ENCODE results near the gene ERCC6L2. TPM values are rescaled to one million over a fixed set of nuclear protein-coding genes. Genes with fewer than 3 reads are reported as not detected.

Gene ERCC6L2
- total RNA-seq, 2 donors from 2014 or later: 37.7 to 44.2 TPM

DNA sequence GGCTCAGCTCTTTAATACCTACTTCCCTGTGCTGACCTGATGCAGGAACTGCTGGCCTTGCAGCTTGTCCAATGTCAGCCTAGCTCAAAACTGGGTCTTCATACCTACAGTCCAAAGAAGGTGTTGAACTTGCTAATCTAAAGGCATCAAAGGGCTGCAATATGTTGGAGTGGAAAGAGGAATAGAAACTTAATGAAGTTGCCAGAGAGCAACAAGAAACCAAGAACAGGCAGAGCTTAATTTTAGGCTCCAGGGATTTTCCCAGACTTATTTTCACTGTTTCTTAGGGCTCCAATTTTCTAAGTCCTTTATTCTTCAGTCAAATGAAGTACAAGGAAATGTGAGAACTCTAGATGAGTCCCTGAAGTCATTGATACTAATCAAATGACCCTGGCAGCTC lies 17.6 kb upstream of the ERCC6L2 start:
- Mint-ChIP-seq H3K4me1 (peaks cover 11% of the 10 kb centered on the region), H3K36me3 (ENCODE audit: low read depth) (no peaks in the 10 kb centered on the region), H3K9me3 (peaks cover 11% of the 10 kb centered on the region), H3K27me3 (ENCODE audit: insufficient read depth) (no peaks in the 10 kb centered on the region), H3K4me3 (no peak overlapping the region), H3K27ac (no peak overlapping the region)
- Histone ChIP-seq H3K27me3 (ENCODE audit: control insufficient read depth, insufficient read depth, low read length, poor library complexity, severe bottlenecking) (no peaks in the 10 kb centered on the region), H3K27ac (ENCODE audit: low read depth, low read length) (no peak overlapping the region), H3K4me3 (ENCODE audit: low read length) (no peak overlapping the region), H3K36me3 (ENCODE audit: control insufficient read depth, insufficient read depth, low read length) (no peaks in the 10 kb centered on the region), H3K9me3 (ENCODE audit: control insufficient read depth, low read length) (peaks cover 15% of the 10 kb centered on the region), H3K4me1 (ENCODE audit: control insufficient read depth, insufficient read depth, low read length) (peaks cover 8% of the 10 kb centered on the region), H3K9ac (ENCODE audit: extremely low read depth, low read length, poor library complexity, severe bottlenecking) (no peak overlapping the region)
- TF ChIP-seq, protein P1, sequence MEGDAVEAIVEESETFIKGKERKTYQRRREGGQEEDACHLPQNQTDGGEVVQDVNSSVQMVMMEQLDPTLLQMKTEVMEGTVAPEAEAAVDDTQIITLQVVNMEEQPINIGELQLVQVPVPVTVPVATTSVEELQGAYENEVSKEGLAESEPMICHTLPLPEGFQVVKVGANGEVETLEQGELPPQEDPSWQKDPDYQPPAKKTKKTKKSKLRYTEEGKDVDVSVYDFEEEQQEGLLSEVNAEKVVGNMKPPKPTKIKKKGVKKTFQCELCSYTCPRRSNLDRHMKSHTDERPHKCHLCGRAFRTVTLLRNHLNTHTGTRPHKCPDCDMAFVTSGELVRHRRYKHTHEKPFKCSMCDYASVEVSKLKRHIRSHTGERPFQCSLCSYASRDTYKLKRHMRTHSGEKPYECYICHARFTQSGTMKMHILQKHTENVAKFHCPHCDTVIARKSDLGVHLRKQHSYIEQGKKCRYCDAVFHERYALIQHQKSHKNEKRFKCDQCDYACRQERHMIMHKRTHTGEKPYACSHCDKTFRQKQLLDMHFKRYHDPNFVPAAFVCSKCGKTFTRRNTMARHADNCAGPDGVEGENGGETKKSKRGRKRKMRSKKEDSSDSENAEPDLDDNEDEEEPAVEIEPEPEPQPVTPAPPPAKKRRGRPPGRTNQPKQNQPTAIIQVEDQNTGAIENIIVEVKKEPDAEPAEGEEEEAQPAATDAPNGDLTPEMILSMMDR (conservative IDR thresholded peaks at IDR 0.05): no peak
- DNase-seq: no peak

DNA sequence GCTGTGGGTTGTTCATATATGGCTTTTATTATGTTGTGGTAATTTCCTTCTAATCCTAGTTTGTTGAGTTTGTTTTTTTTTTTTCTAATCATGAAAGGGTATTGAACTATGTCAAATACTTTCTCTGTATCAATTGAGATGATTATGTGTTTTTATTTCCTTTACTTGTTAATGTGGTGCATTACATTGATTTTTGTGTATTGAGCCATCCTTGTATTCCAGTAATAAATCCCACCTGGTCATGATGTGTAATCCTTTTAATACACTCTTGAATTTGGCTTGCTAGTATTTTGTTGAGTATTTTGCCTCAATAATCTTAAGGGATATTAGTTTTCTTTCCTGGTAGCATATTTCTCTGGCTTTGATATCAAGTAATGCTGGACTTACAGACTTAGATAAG lies 13.1 kb upstream of the ERCC6L2 start:
- H3K9me3 ChIP-seq (ENCODE audit: control insufficient read depth, low read length): peaks cover 21% of the 10 kb centered on the region
- H3K4me1 ChIP-seq (ENCODE audit: control insufficient read depth, insufficient read depth, low read length): no peaks in the 10 kb centered on the region
- peaks cover 18% of the 10 kb centered on the region for H3K9me3 Mint-ChIP-seq
- H3K4me3 Mint-ChIP-seq: no peak overlapping the region
- H3K27me3 ChIP-seq (ENCODE audit: control insufficient read depth, insufficient read depth, low read length, poor library complexity, severe bottlenecking): no peaks in the 10 kb centered on the region
- no peak overlapping the region for H3K27ac ChIP-seq (ENCODE audit: low read depth, low read length)
- TF ChIP-seq, protein P1 (conservative IDR thresholded peaks at IDR 0.05): no peak
- no peaks in the 10 kb centered on the region for H3K36me3 ChIP-seq (ENCODE audit: control insufficient read depth, insufficient read depth, low read length)
- H3K9ac ChIP-seq (ENCODE audit: extremely low read depth, low read length, poor library complexity, severe bottlenecking): no peak overlapping the region
- DNase-seq: no peak
- H3K36me3 Mint-ChIP-seq (ENCODE audit: low read depth): peaks cover 7% of the 10 kb centered on the region
- H3K4me1 Mint-ChIP-seq: peaks cover 3% of the 10 kb centered on the region
- H3K4me3 ChIP-seq (ENCODE audit: low read length): no peak overlapping the region
- H3K27me3 Mint-ChIP-seq (ENCODE audit: insufficient read depth): no peaks in the 10 kb centered on the region
- H3K27ac Mint-ChIP-seq: no peak overlapping the region

DNA sequence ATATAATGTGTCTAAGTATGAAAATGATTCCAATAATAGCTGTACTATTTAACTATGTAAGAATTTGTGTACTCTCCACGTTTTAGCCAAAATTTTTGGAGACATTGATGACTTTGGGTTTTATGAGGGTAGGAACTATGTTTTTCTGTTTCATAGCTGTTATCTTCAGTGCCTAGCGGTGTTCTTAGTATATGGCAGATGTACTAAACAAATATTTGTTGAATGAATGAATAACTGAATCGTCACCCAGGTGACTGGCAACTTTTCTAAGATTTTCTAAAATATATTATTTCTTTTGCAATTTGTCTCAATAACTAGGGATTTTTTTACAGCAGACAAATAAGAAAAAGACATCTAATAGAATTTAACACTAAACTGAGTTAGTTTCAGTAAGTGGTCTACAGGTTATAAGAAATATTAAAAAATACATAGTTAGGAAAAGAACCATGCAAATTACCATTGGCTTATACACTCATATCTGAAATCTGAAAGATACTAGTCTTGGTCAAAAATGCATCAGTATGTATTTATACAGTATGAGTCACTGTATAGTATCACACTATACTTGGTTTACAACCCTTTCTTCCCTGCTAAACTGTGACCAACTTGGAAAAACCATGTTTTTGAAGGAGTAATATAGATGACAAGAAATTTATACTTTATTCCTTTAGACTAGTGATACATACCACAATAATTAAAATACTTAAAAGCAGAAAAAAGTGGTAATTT lies 10.5 kb upstream of the ERCC6L2 start:
- H3K27ac ChIP-seq (ENCODE audit: low read depth, low read length): no peak overlapping the region
- Mint-ChIP-seq H3K9me3 (peaks cover 18% of the 10 kb centered on the region), H3K4me3 (no peak overlapping the region), H3K27ac (no peak overlapping the region), H3K4me1 (no peaks in the 10 kb centered on the region), H3K36me3 (ENCODE audit: low read depth) (peaks cover 7% of the 10 kb centered on the region), H3K27me3 (ENCODE audit: insufficient read depth) (no peaks in the 10 kb centered on the region)
- H3K27me3 ChIP-seq (ENCODE audit: control insufficient read depth, insufficient read depth, low read length, poor library complexity, severe bottlenecking): no peaks in the 10 kb centered on the region
- WGBS, 2 experiments (ENCODE audit: insufficient coverage in 1 of 2, insufficient read length in 1 of 2): 92 to 100% methylated on average over 2 to 3 of the region's 3 CpGs
- H3K36me3 ChIP-seq (ENCODE audit: control insufficient read depth, insufficient read depth, low read length): no peaks in the 10 kb centered on the region
- no peaks in the 10 kb centered on the region for H3K4me1 ChIP-seq (ENCODE audit: control insufficient read depth, insufficient read depth, low read length)
- no peak overlapping the region for H3K9ac ChIP-seq (ENCODE audit: extremely low read depth, low read length, poor library complexity, severe bottlenecking)
- no peak overlapping the region for H3K4me3 ChIP-seq (ENCODE audit: low read length)
- no peak for DNase-seq
- peaks cover 21% of the 10 kb centered on the region for H3K9me3 ChIP-seq (ENCODE audit: control insufficient read depth, low read length)
- TF ChIP-seq, protein P1 (conservative IDR thresholded peaks at IDR 0.05): no peak
